Adrenal gland (tissue), 12 donors: ENCODE data around the gene RAI14. TPM values are rescaled to one million over a fixed set of nuclear protein-coding genes. Genes with fewer than 3 reads are reported as not detected.

Source experiments
- DNase-seq, 7 donors: peaks; one replicate each; pipeline ENCODE4 v3.0.0-alpha.2; 2019 to 2020
- H3K27ac ChIP-seq, 5 donors: fragments of 200-600 bp; sonication (generic) in 4 of 5; 1 replicate in 3 of 5; 2 replicates in 2 of 5; pipeline versions ENCODE4 v1.5.1 to v1.8.0; 2016 to 2020; ENCODE audit warnings: mild to moderate bottlenecking in 1 of 5
- H3K27me3 ChIP-seq: fragments of 200-600 bp; 2 replicates; pipeline ENCODE4 v1.8.0; 2021
- H3K36me3 ChIP-seq, 2 donors: fragments of 200-600 bp; replicated peaks in 1 of 2; 1 replicate in 1 of 2; 2 replicates in 1 of 2; pipeline versions ENCODE4 v1.5.1 to v1.8.0; 2018 to 2022
- H3K4me1 ChIP-seq, 2 donors: fragments of 200-600 bp; replicated peaks in 1 of 2; 1 replicate in 1 of 2; 2 replicates in 1 of 2; pipeline versions ENCODE4 v1.5.1 to v1.8.0; 2018 to 2021
- H3K4me3 ChIP-seq, 4 donors: fragments of 200-600 bp; sonication (generic) in 3 of 4; one replicate each; pipeline ENCODE4 v1.5.1; 2016 to 2018
- H3K9me3 ChIP-seq, 3 donors: fragments of 200-600 bp; sonication (generic) in 1 of 3; replicated peaks in 1 of 3; 1 replicate in 2 of 3; 2 replicates in 1 of 3; pipeline versions ENCODE4 v1.5.1 to v1.8.0; 2016 to 2021
- POLR2A ChIP-seq, 2 donors: fragments of 450-650 bp; IDR thresholded peaks; one replicate each; pipeline ENCODE4 v1.6.1; 2017; ENCODE audit warnings: antibody characterized with exemption in 2 of 2, mild to moderate bottlenecking in 2 of 2, moderate library complexity in 1 of 2
- WGBS, 4 donors: extraction: QIAGEN DNeasy Blood & Tissue Kit in 2 of 4; methylation state at CpG; one replicate each; pipeline versions ENCODE4 v1.1.5 to v1.1.7; 2013 to 2017; 5-methylcytosine and 5-hydroxymethylcytosine counted together
- intact Hi-C, 2 donors: fragments of 100-400 bp; cut with DNase I; formaldehyde crosslinking; loops; one replicate each; pipeline versions ENCODE4 v1.14.1 to v1.15.0; 2022 to 2023
- polyA plus RNA-seq, 3 donors: library from polyadenylated mRNA; stranded (reverse); fragments of 200-250 nt in 2 of 3; fragments of 350-450 nt in 1 of 3; fragmentation: Illumina TruSeq in 1 of 3; extraction: RNeasy Lipid Tissue Mini Kit (QIAGEN cat#74804) in 1 of 3; gene quantifications; one replicate each; pipeline ENCODE4 v1.2.3, GENCODE V29; 2013 to 2014
- total RNA-seq, 9 donors: library from RNA; depleted of rRNA in 4 of 9; stranded (reverse); fragments of >200 nt in 4 of 9; fragments of 120-200 nt in 1 of 9; fragmentation: NEBNext Ultra II Directional in 1 of 9; extraction: Animal tissue kit (Norgen Biotek cat#: 25700) in 1 of 9; gene quantifications; one replicate each; pipeline versions ENCODE4 v1.1.0 to v1.2.4, GENCODE V29; 2013 to 2023
- TF ChIP-seq, protein P1 (sequence below), 6 experiments: fragments of 450-650 bp in 4 of 6; fragments of 200-600 bp in 2 of 6; sonication (generic) in 1 of 6; IDR thresholded peaks; 1 replicate in 5 of 6; 2 replicates in 1 of 6; pipeline versions ENCODE4 v1.5.1 to v1.8.0; 2016 to 2021; ENCODE audit warnings: antibody characterized with exemption in 6 of 6, mild to moderate bottlenecking in 2 of 6, moderate library complexity in 1 of 6
- donor health status: healthy with polysubstance abuse.
- donor health status: Bipolar disorder and iron deficiency.
- donor health status: DM: yes; HTN: yes; CAD: no.
- donor health status: DM: no; HTN: no; CAD: no.
- donor health status: DM: no; HTN: no; CAD: no.
- donor health status: DM: yes; HTN: yes; CAD: no.

RAI14 gene
- total and polyA plus RNA-seq, 12 donors: 9.1 to 158 (median 28.5) TPM

DNA sequence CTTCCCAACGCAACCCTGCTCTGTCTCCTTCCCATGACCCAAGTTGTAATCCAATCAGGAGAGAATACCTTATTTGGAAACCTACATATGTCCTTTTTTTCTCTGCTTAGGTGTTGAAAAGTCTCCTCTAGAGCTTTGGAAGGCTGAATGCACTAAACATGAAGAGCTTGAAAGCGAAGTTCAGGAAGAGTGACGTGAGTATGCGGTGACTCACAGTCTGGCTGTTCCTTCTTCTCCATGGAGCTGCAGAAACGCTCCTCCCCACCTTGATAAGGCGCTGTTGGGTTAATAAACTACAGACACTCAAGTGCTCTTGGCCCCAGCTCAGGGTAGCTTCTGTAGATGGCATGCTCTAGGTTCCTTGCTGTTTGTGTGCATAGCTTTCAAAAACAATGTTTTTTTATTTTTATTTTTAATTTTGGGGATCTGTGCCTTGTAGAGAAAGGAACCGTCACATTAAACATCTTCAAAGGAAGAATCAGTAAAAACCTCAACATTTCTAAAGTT lies 30.7 kb downstream of the RAI14 start:
- H3K27ac ChIP-seq: peak overlapping the region in 1 of 5 donors; percentile 41
- H3K27me3 ChIP-seq: no peaks in the 10 kb centered on the region
- TF ChIP-seq POLR2A (IDR thresholded peaks at IDR 0.05): no peak
- TF ChIP-seq, protein P1, sequence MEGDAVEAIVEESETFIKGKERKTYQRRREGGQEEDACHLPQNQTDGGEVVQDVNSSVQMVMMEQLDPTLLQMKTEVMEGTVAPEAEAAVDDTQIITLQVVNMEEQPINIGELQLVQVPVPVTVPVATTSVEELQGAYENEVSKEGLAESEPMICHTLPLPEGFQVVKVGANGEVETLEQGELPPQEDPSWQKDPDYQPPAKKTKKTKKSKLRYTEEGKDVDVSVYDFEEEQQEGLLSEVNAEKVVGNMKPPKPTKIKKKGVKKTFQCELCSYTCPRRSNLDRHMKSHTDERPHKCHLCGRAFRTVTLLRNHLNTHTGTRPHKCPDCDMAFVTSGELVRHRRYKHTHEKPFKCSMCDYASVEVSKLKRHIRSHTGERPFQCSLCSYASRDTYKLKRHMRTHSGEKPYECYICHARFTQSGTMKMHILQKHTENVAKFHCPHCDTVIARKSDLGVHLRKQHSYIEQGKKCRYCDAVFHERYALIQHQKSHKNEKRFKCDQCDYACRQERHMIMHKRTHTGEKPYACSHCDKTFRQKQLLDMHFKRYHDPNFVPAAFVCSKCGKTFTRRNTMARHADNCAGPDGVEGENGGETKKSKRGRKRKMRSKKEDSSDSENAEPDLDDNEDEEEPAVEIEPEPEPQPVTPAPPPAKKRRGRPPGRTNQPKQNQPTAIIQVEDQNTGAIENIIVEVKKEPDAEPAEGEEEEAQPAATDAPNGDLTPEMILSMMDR (IDR thresholded peaks at IDR 0.05): peak in 2 of 6 experiments; percentile 7 to 12
- 29 to 34% (median 32%) methylated on average over 7 of the region's 7 CpGs for WGBS, 4 donors
- no peaks in the 10 kb centered on the region for H3K9me3 ChIP-seq
- H3K4me1 ChIP-seq: peaks cover 0 to 22% of the 10 kb centered on the region in 2 donors
- intact Hi-C loops: no loop called here
- H3K4me3 ChIP-seq: peak overlapping the region in 1 of 4 donors; percentile 17
- peak; percentile 63 to 88 (median 84) for DNase-seq
- H3K36me3 ChIP-seq: no peaks in the 10 kb centered on the region

DNA sequence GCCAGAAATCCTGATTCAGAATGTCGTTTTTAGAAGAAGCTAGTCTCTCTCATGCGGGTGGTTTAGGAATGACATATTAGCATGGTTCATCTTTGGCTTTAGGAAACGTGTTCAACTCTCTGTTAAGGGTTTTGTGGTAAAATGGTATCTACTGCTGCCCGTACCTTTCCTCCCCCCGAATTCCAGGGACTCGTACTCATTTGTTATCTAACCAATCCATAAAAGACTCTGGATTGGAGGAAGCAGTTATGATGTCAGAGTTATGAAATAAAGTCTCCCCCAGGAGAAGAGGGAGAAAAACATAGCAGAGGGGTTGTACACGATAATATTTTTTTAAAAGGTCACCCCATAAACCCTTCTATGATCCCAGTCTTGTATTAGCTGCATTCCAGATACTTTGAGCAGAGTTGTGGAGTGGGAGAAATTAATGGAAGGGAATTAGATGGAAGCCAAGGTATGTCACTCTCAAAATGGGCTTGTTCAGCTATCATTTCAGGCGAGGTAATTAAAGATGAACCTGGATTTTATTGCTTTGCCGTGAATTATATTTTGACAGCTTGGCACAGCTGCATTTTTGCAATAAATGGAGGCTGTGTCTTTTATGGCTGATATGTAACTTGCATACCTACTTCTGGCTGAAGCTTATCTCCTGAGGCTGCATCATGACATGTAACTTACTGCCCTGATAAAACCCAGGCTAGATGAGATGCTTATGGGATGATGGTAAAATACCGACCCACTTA lies 31.3 kb downstream of the RAI14 start:
- 61 to 70% (median 65%) methylated on average over 10 of the region's 10 CpGs for WGBS, 4 donors
- Histone ChIP-seq H3K4me3 (peak overlapping the region in 1 of 4 donors; percentile 17), H3K4me1 (peaks cover 0 to 22% of the 10 kb centered on the region in 2 donors), H3K27me3 (no peaks in the 10 kb centered on the region), H3K9me3 (no peaks in the 10 kb centered on the region), H3K36me3 (no peaks in the 10 kb centered on the region), H3K27ac (no peak overlapping the region)
- intact Hi-C loops: no loop called here
- DNase-seq: no peak
- TF ChIP-seq POLR2A (IDR thresholded peaks at IDR 0.05): no peak
- TF ChIP-seq, protein P1 (IDR thresholded peaks at IDR 0.05): no peak

DNA sequence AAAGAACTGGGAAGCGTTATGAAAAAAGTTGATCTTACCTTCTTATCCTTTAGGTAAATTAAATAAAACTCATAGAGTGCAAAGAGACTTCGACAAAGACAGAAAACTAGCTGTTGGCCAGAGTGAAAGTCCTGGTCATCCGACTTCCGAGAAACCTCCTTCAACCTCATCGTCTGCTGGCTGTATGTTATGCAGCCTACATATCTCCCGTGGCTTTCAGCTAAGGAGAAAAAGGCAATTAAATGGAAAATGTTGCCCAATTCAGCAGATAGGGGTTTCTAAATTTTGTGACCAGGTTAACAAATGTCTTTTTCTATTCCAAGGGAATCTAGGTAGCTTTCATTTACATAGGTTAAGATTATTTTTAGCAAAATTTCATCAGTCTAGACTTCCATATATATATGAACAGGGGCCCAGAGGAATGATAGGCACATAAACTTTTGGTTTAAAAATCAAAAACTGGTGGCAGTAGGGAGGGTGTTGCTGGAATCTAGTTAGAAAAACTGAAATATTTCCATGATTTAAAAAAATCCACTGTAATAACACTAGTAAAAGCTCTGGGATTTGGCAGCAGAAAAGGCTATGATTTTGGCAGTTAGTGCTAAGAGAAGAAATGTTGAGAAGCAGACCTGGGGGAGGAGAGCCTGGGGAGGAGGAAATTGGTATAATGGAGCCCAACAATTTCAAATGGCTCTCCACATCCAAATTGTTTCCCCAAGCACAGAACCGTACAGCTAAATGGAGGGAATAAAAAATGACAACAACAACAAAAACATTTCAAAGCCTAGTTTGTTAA lies 32.1 kb downstream of the RAI14 start:
- DNase-seq: no peak
- intact Hi-C loops: no loop called here
- Histone ChIP-seq H3K4me1 (peaks cover 0 to 22% of the 10 kb centered on the region in 2 donors), H3K27ac (no peak overlapping the region), H3K36me3 (no peaks in the 10 kb centered on the region), H3K9me3 (no peaks in the 10 kb centered on the region), H3K27me3 (no peaks in the 10 kb centered on the region), H3K4me3 (no peak overlapping the region)
- TF ChIP-seq, protein P1 (IDR thresholded peaks at IDR 0.05): no peak
- no peak for TF ChIP-seq POLR2A (IDR thresholded peaks at IDR 0.05)
- 86 to 95% (median 93%) methylated on average over 7 of the region's 7 CpGs for WGBS, 4 donors

DNA sequence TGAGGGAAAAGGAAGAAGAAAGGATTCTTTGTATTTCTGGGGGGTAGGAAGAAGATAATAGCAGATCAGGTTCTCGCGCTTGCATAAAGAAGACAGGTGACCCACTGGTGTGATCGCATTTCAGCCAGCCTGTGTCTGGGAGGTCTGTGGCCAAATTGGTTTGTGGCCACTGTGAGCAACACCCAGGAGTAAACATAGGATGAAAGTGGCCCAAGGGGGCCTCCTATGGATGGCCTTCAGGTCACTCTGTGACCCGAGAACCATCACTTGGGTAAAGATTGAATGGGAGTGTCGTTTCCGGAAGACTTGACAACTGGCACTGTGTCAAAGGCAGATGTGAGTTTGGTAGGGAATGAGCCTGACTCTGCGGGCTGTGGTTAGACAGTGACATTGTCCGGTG lies 34.2 kb downstream of the RAI14 start:
- Histone ChIP-seq H3K27ac (no peak overlapping the region), H3K9me3 (no peaks in the 10 kb centered on the region), H3K4me3 (no peak overlapping the region), H3K27me3 (no peaks in the 10 kb centered on the region), H3K36me3 (no peaks in the 10 kb centered on the region), H3K4me1 (peaks cover 9 to 37% of the 10 kb centered on the region in 2 donors)
- intact Hi-C loops: no loop called here
- 81 to 85% (median 84%) methylated on average over 8 of the region's 8 CpGs for WGBS, 4 donors
- TF ChIP-seq POLR2A (IDR thresholded peaks at IDR 0.05): no peak
- TF ChIP-seq, protein P1 (IDR thresholded peaks at IDR 0.05): no peak
- peak in 1 of 7 donors; percentile 35 for DNase-seq
